WTC11 (cell line): ENCODE measurements around the gene RAG2. TPM values are rescaled to one million over a fixed set of nuclear protein-coding genes. Genes with fewer than 3 reads are reported as not detected.
A peak's percentile ranks its signal among the peaks of the same experiment; 100 is the strongest.

Source experiments
- ATAC-seq: fragments of 200-7000 bp; cut with Tn5 transposase; 2 replicates; pipeline ENCODE4 v1.10.0; 2021; ENCODE audit warnings: mild to moderate bottlenecking, moderate library complexity
- CTCF ChIA-PET: fragments of 300-600 bp; sonication (Branson Sonifier 250); formaldehyde crosslinking; loops from one replicate; lab custom pipeline; 2021; ENCODE audit warnings: antibody characterized with exemption; lab: Charles Lee
- POLR2A ChIA-PET: fragments of 350-600 bp; sonication (Branson Sonifier 250); formaldehyde crosslinking; loops from one replicate; lab custom pipeline; 2021; ENCODE audit warnings: antibody characterized with exemption; lab: Charles Lee
- DNase-seq: peaks from one replicate; pipeline ENCODE4 v3.0.0; 2021; ENCODE audit warnings: low spot score
- H3K27ac Mint-ChIP-seq: 2 replicates; pipeline ENCODE4 v1.8.0; 2021; ENCODE audit warnings: mixed read lengths
- H3K27me3 Mint-ChIP-seq: 2 replicates; pipeline ENCODE4 v1.8.0; 2021; ENCODE audit warnings: low read depth, mild to moderate bottlenecking, moderate library complexity, mixed read lengths
- H3K36me3 Mint-ChIP-seq: 2 replicates; pipeline ENCODE4 v1.8.0; 2021; ENCODE audit warnings: mixed read lengths
- H3K4me1 Mint-ChIP-seq: 2 replicates; pipeline ENCODE4 v1.8.0; 2022; ENCODE audit warnings: mixed read lengths
- H3K4me3 Mint-ChIP-seq: 2 replicates; pipeline ENCODE4 v1.8.0; 2021; ENCODE audit warnings: mild to moderate bottlenecking, moderate library complexity, mixed read lengths
- H3K9me3 Mint-ChIP-seq: 2 replicates; pipeline ENCODE4 v1.8.0; 2021; ENCODE audit warnings: mixed read lengths
- AFF4 ChIP-seq: sonication (generic); formaldehyde crosslinking; IDR thresholded peaks from 2 replicates; pipeline ENCODE4 v1.8.1; 2023; ENCODE audit warnings: mild to moderate bottlenecking, missing genetic modification reagents, borderline replicate concordance
- ATF3 ChIP-seq: sonication (generic); formaldehyde crosslinking; conservative IDR thresholded peaks from 2 replicates; pipeline ENCODE4 v1.8.1; 2022; ENCODE audit warnings: mild to moderate bottlenecking, missing genetic modification reagents
- CREB1 ChIP-seq: sonication (generic); formaldehyde crosslinking; IDR thresholded peaks from 2 replicates; pipeline ENCODE4 v1.8.0; 2023; ENCODE audit warnings: mild to moderate bottlenecking, missing genetic modification reagents
- GABPB1 ChIP-seq: sonication (generic); formaldehyde crosslinking; IDR thresholded peaks from 2 replicates; pipeline ENCODE4 v1.8.1; 2023; ENCODE audit warnings: mild to moderate bottlenecking, missing genetic modification reagents
- GTF2I ChIP-seq: fragments of 250-450 bp; sonication (Bioruptor Pico); conservative IDR thresholded peaks from 2 replicates; pipeline ENCODE4 v1.4.0; 2021; ENCODE audit warnings: mild to moderate bottlenecking
- IRF2 ChIP-seq: sonication (generic); formaldehyde crosslinking; IDR thresholded peaks from 2 replicates; pipeline ENCODE4 v1.8.0; 2022; ENCODE audit warnings: low read depth, missing genetic modification reagents, borderline replicate concordance
- MAX ChIP-seq: sonication (generic); formaldehyde crosslinking; IDR thresholded peaks from 2 replicates; pipeline ENCODE4 v1.8.0; 2022; ENCODE audit warnings: mild to moderate bottlenecking, missing genetic modification reagents
- OVOL2 ChIP-seq: fragments of 250-450 bp; sonication (Bioruptor Pico); IDR thresholded peaks from 2 replicates; pipeline ENCODE4 v1.9.0; 2021; ENCODE audit warnings: mild to moderate bottlenecking, borderline replicate concordance
- PRDM15 ChIP-seq: sonication (generic); formaldehyde crosslinking; IDR thresholded peaks from 2 replicates; pipeline ENCODE4 v1.8.0; 2022; ENCODE audit warnings: missing genetic modification reagents
- SOX15 ChIP-seq: fragments of 250-450 bp; sonication (Bioruptor Pico); IDR thresholded peaks from 2 replicates; pipeline ENCODE4 v1.9.0; 2021; ENCODE audit warnings: mild to moderate bottlenecking
- TCF7 ChIP-seq: sonication (generic); formaldehyde crosslinking; IDR thresholded peaks from 2 replicates; pipeline ENCODE4 v1.8.0; 2022; ENCODE audit warnings: mild to moderate bottlenecking, low read depth, missing genetic modification reagents, moderate library complexity
- TEAD4 ChIP-seq: sonication (generic); formaldehyde crosslinking; IDR thresholded peaks from 2 replicates; pipeline ENCODE4 v1.8.0; 2022; ENCODE audit warnings: mild to moderate bottlenecking, missing genetic modification reagents
- ZNF138 ChIP-seq: sonication (generic); formaldehyde crosslinking; conservative IDR thresholded peaks from 2 replicates; pipeline ENCODE4 v1.8.1; 2022; ENCODE audit warnings: mild to moderate bottlenecking, moderate library complexity, missing genetic modification reagents
- ZNF232 ChIP-seq: sonication (generic); formaldehyde crosslinking; IDR thresholded peaks from 2 replicates; pipeline ENCODE4 v1.8.0; 2022; ENCODE audit warnings: mild to moderate bottlenecking, missing genetic modification reagents
- ZNF396 ChIP-seq: fragments of 250-450 bp; sonication (Bioruptor Pico); IDR thresholded peaks from 2 replicates; pipeline ENCODE4 v1.8.0; 2021; ENCODE audit warnings: mild to moderate bottlenecking, moderate library complexity, borderline replicate concordance
- total RNA-seq: library from RNA; stranded (reverse); gene quantifications from 3 replicates; pipeline ENCODE4 v1.2.3, GENCODE V29; 2021

Gene RAG2
- total RNA-seq, 1 experiment from 2014 or later, result not detected

GRCh38 chr11:36594316-36594989 is 3.6 kb downstream of the RAG2 start, which contains the start of gene IFTAP:
Gene IFTAP (plus strand): TSS chr11:36594502. CDS start chr11:36610104, 15,602 bp downstream.
- ChIA-PET POLR2A (no interaction called here), CTCF (no interaction called here)
- no peak within 1 kb of the TSS for H3K27ac Mint-ChIP-seq

GRCh38 chr11:36591433-36591832 is 6.6 kb downstream of the RAG2 start:
- TF ChIP-seq OVOL2 (CRISPR knock-in tag), result no peak
- TF ChIP-seq AFF4 (CRISPR knock-in tag), result no peak
- no peak for TF ChIP-seq ZNF138
- TF ChIP-seq PRDM15 (CRISPR knock-in tag), result no peak
- no peak for TF ChIP-seq MAX (CRISPR knock-in tag)
- TF ChIP-seq ZNF396 (CRISPR knock-in tag), result no peak
- TF ChIP-seq TCF7 (CRISPR knock-in tag), result no peak
- TF ChIP-seq IRF2 (CRISPR knock-in tag), result no peak
- no peak for TF ChIP-seq TEAD4 (CRISPR knock-in tag)
- no peak for TF ChIP-seq ATF3 (CRISPR knock-in tag)
- no peak for TF ChIP-seq ZNF232 (CRISPR knock-in tag)
- TF ChIP-seq GTF2I (CRISPR knock-in tag), result no peak
- TF ChIP-seq SOX15 (CRISPR knock-in tag), result no peak
- no peaks in the 10 kb centered on the region for H3K4me1 Mint-ChIP-seq
- H3K4me3 Mint-ChIP-seq, result no peak overlapping the region
- DNase-seq, result no peak
- H3K27me3 Mint-ChIP-seq, result peaks cover 34% of the 10 kb centered on the region
- peaks cover 91% of the 10 kb centered on the region for H3K9me3 Mint-ChIP-seq
- ATAC-seq, result no peak
- H3K36me3 Mint-ChIP-seq, result peaks cover 63% of the 10 kb centered on the region
- no peak overlapping the region for H3K27ac Mint-ChIP-seq
- CTCF ChIA-PET, result no interaction called here
- POLR2A ChIA-PET, result no interaction called here

More at GRCh38 chr11:36594316-36594989, 3.6 kb downstream of the RAG2 start, which contains the start of gene IFTAP:
- peaks cover 81% of the 10 kb centered on the region for H3K9me3 Mint-ChIP-seq
- TF ChIP-seq CREB1 (CRISPR knock-in tag) (no peak), GABPB1 (CRISPR knock-in tag) (peak; percentile 42; the same call in 1 of the 2 replicates)
- ATAC-seq (peak; percentile 97), DNase-seq (peak; percentile 12)
- peaks cover 49% of the 10 kb centered on the region for H3K36me3 Mint-ChIP-seq
- peaks cover 15% of the 10 kb centered on the region for H3K27me3 Mint-ChIP-seq
- H3K4me3 Mint-ChIP-seq, result peak within 1 kb of the TSS; percentile 80
- H3K4me1 Mint-ChIP-seq, result no peaks in the 10 kb centered on the region
